ENCODE measurements around the gene FOXF2.

DNA sequence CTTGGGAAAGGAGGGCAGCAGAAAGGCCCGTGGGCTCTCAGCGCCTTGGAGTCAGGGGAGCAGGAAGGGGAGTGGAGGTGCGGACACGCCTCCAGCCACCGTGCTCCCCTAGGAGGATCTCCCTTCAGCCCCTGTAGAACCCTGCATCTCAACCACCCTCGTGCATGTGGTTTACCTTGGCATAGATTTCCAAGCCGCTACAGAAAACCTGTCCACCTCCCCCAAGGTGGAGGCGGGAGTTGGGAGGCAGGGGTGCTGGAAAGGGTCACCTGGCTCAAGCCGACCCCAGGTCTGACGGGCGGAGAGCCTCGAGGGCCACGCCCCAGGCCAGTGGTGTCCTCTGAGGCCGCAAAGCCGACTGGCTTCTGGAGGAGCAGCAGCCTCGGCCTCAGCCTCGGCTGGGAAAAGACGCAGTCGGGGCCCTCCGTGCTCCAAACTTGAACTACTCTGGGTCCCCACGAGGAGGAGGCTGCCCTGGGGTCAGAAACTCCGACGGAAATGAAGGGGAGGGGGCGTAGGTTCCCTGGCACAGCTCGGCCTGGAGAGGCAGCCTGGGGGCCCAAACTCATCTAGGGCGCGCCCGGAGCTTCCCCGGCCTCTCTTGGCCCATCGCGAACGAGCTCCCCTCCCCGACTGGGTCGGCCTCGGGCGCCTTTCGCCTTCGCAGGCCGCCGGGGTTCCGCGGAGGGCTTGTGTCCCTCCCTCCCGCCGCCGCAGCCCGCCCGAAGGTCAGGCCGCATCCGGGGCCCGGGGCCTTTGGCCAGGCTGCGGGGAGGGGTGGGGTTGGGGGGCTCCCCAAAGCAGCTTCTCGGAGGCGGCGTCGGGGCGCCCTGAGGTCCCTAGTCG, 6.3 kb upstream of the FOXF2 start:
- TF ChIP-seq, protein P1, sequence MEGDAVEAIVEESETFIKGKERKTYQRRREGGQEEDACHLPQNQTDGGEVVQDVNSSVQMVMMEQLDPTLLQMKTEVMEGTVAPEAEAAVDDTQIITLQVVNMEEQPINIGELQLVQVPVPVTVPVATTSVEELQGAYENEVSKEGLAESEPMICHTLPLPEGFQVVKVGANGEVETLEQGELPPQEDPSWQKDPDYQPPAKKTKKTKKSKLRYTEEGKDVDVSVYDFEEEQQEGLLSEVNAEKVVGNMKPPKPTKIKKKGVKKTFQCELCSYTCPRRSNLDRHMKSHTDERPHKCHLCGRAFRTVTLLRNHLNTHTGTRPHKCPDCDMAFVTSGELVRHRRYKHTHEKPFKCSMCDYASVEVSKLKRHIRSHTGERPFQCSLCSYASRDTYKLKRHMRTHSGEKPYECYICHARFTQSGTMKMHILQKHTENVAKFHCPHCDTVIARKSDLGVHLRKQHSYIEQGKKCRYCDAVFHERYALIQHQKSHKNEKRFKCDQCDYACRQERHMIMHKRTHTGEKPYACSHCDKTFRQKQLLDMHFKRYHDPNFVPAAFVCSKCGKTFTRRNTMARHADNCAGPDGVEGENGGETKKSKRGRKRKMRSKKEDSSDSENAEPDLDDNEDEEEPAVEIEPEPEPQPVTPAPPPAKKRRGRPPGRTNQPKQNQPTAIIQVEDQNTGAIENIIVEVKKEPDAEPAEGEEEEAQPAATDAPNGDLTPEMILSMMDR (IDR thresholded peaks at IDR 0.05), result no peak
- no peak for TF ChIP-seq POLR2A (IDR thresholded peaks at IDR 0.05)

All from adrenal gland (tissue), 5 donors.